Peyer's patch (tissue), 4 donors: ENCODE data around the gene NBAS. TPM values are rescaled to one million over a fixed set of nuclear protein-coding genes. Genes with fewer than 3 reads are reported as not detected.

ENCODE experiments used
- DNase-seq, 3 donors: peaks; one replicate each; pipeline ENCODE4 v3.0.0-alpha.2; 2017 to 2019
- H3K27ac ChIP-seq, 4 donors: fragments of 200-600 bp; sonication (generic); one replicate each; pipeline ENCODE4 v1.5.1; 2016 to 2019
- H3K27me3 ChIP-seq, 2 donors: fragments of 200-600 bp; sonication (generic); one replicate each; pipeline ENCODE4 v1.5.1; 2019
- H3K36me3 ChIP-seq, 3 donors: fragments of 200-600 bp; sonication (generic); one replicate each; pipeline ENCODE4 v1.5.1; 2016 to 2019
- H3K4me1 ChIP-seq, 4 donors: fragments of 200-600 bp; sonication (generic); one replicate each; pipeline ENCODE4 v1.5.1; 2016 to 2019
- H3K4me3 ChIP-seq, 4 donors: fragments of 200-600 bp; sonication (generic); 1 replicate in 3 of 4; 2 replicates in 1 of 4; pipeline ENCODE4 v1.5.1; 2016 to 2019; ENCODE audit warnings: mild to moderate bottlenecking in 1 of 4
- H3K9me3 ChIP-seq, 4 donors: fragments of 200-600 bp; sonication (generic); one replicate each; pipeline ENCODE4 v1.5.1; 2016 to 2019; ENCODE audit warnings: mild to moderate bottlenecking in 1 of 4
- POLR2A ChIP-seq, 2 donors: fragments of 450-650 bp; IDR thresholded peaks; one replicate each; pipeline ENCODE4 v1.5.1; 2017; ENCODE audit warnings: antibody characterized with exemption in 2 of 2, mild to moderate bottlenecking in 2 of 2, moderate library complexity in 2 of 2
- total RNA-seq, 4 donors: library from RNA; depleted of rRNA; stranded (reverse); fragments of >200 nt; gene quantifications; one replicate each; pipeline ENCODE4 v1.1.0, GENCODE V29; 2016
- TF ChIP-seq, protein P1 (sequence below), 6 experiments: fragments of 450-650 bp in 4 of 6; fragments of 200-600 bp in 2 of 6; sonication (generic) in 1 of 6; IDR thresholded peaks; one replicate each; pipeline ENCODE4 v1.5.1; 2017 to 2019; ENCODE audit warnings: antibody characterized with exemption in 6 of 6, mild to moderate bottlenecking in 3 of 6, moderate library complexity in 1 of 6

Gene NBAS
- total RNA-seq, 4 donors from 2014 or later = 43.2 to 70.2 (median 55.3) TPM

DNA sequence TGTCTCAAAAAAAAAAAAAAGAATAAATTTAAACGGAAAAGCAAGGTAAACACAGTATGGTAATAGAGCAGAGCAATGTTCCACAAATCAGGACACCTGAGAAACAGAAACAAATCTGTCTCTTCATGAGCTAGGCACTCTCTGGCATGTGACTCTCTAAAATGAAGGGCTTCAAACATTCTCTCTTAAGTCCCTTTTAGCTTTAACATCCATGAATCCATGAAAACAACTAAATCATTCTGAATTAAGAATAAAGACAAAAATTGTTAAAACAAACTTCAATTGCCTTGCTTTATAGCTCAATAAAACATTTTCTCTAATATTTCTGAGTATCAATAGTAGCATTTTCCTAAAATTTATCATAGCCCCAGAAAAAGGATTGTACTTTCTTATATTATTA lies 132.1 kb downstream of the NBAS start:
- Histone ChIP-seq H3K27ac (no peak overlapping the region), H3K4me3 (no peak overlapping the region), H3K27me3 (no peaks in the 10 kb centered on the region), H3K4me1 (peaks cover 0 to 12% (median 0%) of the 10 kb centered on the region in 4 donors), H3K9me3 (no peaks in the 10 kb centered on the region), H3K36me3 (peaks cover 0 to 6% (median 0%) of the 10 kb centered on the region in 3 donors)
- DNase-seq = no peak
- TF ChIP-seq POLR2A (IDR thresholded peaks at IDR 0.05) = no peak
- TF ChIP-seq, protein P1, sequence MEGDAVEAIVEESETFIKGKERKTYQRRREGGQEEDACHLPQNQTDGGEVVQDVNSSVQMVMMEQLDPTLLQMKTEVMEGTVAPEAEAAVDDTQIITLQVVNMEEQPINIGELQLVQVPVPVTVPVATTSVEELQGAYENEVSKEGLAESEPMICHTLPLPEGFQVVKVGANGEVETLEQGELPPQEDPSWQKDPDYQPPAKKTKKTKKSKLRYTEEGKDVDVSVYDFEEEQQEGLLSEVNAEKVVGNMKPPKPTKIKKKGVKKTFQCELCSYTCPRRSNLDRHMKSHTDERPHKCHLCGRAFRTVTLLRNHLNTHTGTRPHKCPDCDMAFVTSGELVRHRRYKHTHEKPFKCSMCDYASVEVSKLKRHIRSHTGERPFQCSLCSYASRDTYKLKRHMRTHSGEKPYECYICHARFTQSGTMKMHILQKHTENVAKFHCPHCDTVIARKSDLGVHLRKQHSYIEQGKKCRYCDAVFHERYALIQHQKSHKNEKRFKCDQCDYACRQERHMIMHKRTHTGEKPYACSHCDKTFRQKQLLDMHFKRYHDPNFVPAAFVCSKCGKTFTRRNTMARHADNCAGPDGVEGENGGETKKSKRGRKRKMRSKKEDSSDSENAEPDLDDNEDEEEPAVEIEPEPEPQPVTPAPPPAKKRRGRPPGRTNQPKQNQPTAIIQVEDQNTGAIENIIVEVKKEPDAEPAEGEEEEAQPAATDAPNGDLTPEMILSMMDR (IDR thresholded peaks at IDR 0.05) = no peak

GRCh38 chr2:15427987-15428386 lies 133.1 kb downstream of the NBAS start:
- Histone ChIP-seq H3K4me3 (no peak overlapping the region), H3K36me3 (peaks cover 0 to 14% (median 0%) of the 10 kb centered on the region in 3 donors)
- TF ChIP-seq POLR2A (IDR thresholded peaks at IDR 0.05) = no peak
- TF ChIP-seq, protein P1 (IDR thresholded peaks at IDR 0.05) = no peak

GRCh38 chr2:15426606-15427005 lies 134.5 kb downstream of the NBAS start:
- no peak for TF ChIP-seq POLR2A (IDR thresholded peaks at IDR 0.05)
- TF ChIP-seq, protein P1 (IDR thresholded peaks at IDR 0.05) = no peak
- Histone ChIP-seq H3K9me3 (no peaks in the 10 kb centered on the region), H3K27ac (no peak overlapping the region), H3K36me3 (peaks cover 0 to 14% (median 0%) of the 10 kb centered on the region in 3 donors), H3K27me3 (no peaks in the 10 kb centered on the region), H3K4me1 (peaks cover 0 to 12% (median 0%) of the 10 kb centered on the region in 4 donors), H3K4me3 (no peak overlapping the region)
- DNase-seq = no peak

More at GRCh38 chr2:15427987-15428386, 133.1 kb downstream of the NBAS start:
- no peaks in the 10 kb centered on the region for H3K27me3 ChIP-seq
- H3K9me3 ChIP-seq = no peaks in the 10 kb centered on the region
- H3K27ac ChIP-seq = no peak overlapping the region
- no peak for DNase-seq
- peaks cover 0 to 12% (median 0%) of the 10 kb centered on the region in 4 donors for H3K4me1 ChIP-seq

DNA sequence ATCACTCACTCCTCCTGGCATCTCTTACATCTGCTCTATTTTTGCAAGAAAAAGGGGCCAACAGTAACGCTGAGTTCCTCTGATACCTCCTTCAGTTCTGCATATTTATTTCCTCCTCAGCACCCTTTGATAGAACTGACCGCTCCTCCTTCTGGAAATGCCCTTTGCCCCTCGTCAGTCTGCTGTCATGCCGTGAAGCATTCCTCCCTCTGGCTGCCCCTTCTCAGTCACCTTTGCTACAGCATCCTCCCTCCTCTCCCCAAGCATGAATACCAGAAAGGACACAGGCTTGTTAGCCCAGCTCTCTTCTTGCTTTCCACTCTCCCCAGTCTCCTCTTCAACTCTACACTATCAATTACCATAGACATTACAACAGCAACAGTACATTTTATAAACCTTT lies 135.4 kb downstream of the NBAS start:
- no peak overlapping the region for H3K4me3 ChIP-seq
- H3K27me3 ChIP-seq = no peaks in the 10 kb centered on the region
- peak in 2 of 3 donors; percentile 56 to 75 for DNase-seq
- peaks cover 0 to 12% (median 0%) of the 10 kb centered on the region in 4 donors for H3K4me1 ChIP-seq
- no peak overlapping the region for H3K27ac ChIP-seq
- H3K9me3 ChIP-seq = no peaks in the 10 kb centered on the region
- peaks cover 0 to 14% (median 0%) of the 10 kb centered on the region in 3 donors for H3K36me3 ChIP-seq
- TF ChIP-seq, protein P1 (IDR thresholded peaks at IDR 0.05) = no peak
- no peak for TF ChIP-seq POLR2A (IDR thresholded peaks at IDR 0.05)

DNA sequence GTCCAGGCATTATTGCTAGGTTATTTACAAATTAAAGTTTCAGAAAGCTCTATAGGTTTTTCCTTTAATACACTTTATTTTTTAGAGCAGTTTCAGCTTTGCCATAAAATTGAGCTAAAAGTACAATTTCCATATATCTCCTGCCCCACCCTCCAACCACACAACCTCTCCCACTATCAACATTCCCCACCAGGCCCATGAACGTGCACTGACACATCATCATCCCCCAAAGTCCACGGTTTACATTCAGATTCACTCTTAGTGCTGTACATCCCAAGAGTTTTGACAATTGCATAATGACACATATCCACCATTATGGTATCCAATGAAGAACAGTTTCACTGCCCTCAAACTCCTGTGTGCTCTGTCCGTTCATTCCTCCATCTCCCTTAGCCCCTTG lies 139.4 kb downstream of the NBAS start:
- H3K4me3 ChIP-seq = no peak overlapping the region
- H3K27ac ChIP-seq = no peak overlapping the region
- no peaks in the 10 kb centered on the region for H3K27me3 ChIP-seq
- peaks cover 0 to 12% (median 0%) of the 10 kb centered on the region in 4 donors for H3K4me1 ChIP-seq
- no peaks in the 10 kb centered on the region for H3K9me3 ChIP-seq
- H3K36me3 ChIP-seq = peaks cover 0 to 28% (median 0%) of the 10 kb centered on the region in 3 donors
- no peak for TF ChIP-seq POLR2A (IDR thresholded peaks at IDR 0.05)
- TF ChIP-seq, protein P1 (IDR thresholded peaks at IDR 0.05) = no peak
- no peak for DNase-seq

DNA sequence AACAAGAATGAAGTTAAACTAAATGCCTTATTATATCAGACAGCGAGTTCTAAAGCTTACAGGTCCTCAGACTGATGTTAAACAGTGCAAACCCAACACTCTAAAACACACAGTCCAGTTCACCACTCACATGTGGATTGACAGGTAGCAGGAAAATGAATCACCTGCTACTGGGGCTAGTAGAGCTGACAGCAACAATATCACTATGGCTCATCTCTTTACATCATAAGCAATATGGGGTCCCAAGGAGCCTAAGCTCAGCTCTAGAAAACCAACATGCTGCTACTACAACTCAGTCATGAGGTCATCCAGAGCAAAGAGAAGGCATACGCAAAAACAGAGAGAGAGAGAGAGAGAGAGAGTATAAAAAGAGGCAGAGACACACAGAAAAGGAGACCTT lies 145.4 kb downstream of the NBAS start:
- Histone ChIP-seq H3K9me3 (no peaks in the 10 kb centered on the region), H3K36me3 (peaks cover 0 to 33% (median 0%) of the 10 kb centered on the region in 3 donors), H3K4me1 (no peaks in the 10 kb centered on the region), H3K27ac (no peak overlapping the region), H3K4me3 (no peak overlapping the region), H3K27me3 (no peaks in the 10 kb centered on the region)
- no peak for DNase-seq
- TF ChIP-seq, protein P1 (IDR thresholded peaks at IDR 0.05) = no peak
